Measurements from ENCODE around the gene TMEM42. TPM values are rescaled to one million over a fixed set of nuclear protein-coding genes. Genes with fewer than 3 reads are reported as not detected.

The TMEM42 gene
- total and polyA plus RNA-seq, 2 of the 13 experiments (the other 11 are each of a cell fraction or from before 2014, with no cell fraction given): 5.5 to 24.5 TPM

DNA sequence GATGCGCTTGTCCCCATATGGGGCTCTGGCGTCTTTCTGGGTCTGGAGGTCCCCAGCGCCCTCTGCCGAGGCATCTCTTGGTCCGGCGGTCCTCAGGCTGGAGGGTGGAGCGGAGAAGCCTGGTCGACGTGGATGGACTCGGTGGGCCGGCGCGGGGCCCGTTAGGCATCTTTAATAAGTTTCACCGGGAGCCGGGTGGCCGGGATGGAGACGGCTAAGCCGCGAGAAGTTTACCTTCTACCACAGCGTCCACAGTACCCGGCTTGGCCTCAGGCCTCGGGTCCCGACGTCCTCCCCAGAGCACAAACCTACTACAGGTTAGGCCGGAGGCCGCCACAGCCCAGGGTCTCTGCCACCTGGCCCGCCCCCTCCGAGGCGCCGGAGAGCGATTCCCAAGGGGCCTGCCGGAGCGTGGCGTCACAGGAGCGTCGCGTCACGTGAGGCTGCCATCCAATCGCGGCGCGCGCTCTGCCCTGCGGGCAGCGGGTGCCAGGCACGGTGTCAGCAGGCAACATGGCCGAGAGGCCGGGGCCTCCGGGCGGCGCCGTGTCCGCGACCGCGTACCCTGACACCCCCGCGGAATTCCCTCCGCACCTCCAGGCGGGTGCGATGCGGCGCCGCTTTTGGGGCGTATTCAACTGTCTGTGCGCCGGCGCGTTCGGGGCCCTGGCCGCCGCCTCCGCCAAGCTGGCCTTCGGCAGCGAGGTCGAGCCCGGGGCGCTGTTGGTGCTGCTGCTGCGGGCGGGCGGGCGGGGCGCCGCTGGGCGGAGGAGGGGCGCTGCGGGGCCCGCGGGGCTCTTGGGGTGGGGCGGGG, at the start of gene TMEM42 (continued):
- TF ChIP-seq, protein P1, sequence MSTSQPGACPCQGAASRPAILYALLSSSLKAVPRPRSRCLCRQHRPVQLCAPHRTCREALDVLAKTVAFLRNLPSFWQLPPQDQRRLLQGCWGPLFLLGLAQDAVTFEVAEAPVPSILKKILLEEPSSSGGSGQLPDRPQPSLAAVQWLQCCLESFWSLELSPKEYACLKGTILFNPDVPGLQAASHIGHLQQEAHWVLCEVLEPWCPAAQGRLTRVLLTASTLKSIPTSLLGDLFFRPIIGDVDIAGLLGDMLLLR (CRISPR knock-in tag; IDR thresholded peaks at IDR 0.05): peak; percentile 57; the same call in 1 of the 2 replicates
- TF ChIP-seq ZNF256 (CRISPR knock-in tag; conservative IDR thresholded peaks at IDR 0.05) (no peak), ZNF615 (CRISPR knock-in tag; IDR thresholded peaks at IDR 0.05; ENCODE audit: borderline replicate concordance) (0 out of 2 replicates have a peak, but pooled peaks have one; percentile 17), ZNF552 (CRISPR knock-in tag; IDR thresholded peaks at IDR 0.05; ENCODE audit: borderline replicate concordance) (no peak), MAFG (CRISPR knock-in tag; IDR thresholded peaks at IDR 0.05) (no peak), MTF2 (CRISPR knock-in tag; IDR thresholded peaks at IDR 0.05; ENCODE audit: borderline replicate concordance) (no peak), ZNF572 (CRISPR knock-in tag; IDR thresholded peaks at IDR 0.05) (peak; percentile 46; the same call in 1 of the 2 replicates), MAFF (IDR thresholded peaks at IDR 0.05; ENCODE audit: low read depth, low read length) (no peak), ZBTB20 (CRISPR knock-in tag; IDR thresholded peaks at IDR 0.05; ENCODE audit: borderline replicate concordance, low read depth) (peak; percentile 35; the same call in 1 of the 2 replicates), PCBP1 (IDR thresholded peaks at IDR 0.05; ENCODE audit: borderline replicate concordance, low read depth, low read length) (no peak), ZNF17 (CRISPR knock-in tag; IDR thresholded peaks at IDR 0.05) (0 out of 2 replicates have a peak, but pooled peaks have one; percentile 48), ZNF547 (CRISPR knock-in tag; IDR thresholded peaks at IDR 0.05) (0 out of 2 replicates have a peak, but pooled peaks have one; percentile 59)
- TF ChIP-seq, protein P2, sequence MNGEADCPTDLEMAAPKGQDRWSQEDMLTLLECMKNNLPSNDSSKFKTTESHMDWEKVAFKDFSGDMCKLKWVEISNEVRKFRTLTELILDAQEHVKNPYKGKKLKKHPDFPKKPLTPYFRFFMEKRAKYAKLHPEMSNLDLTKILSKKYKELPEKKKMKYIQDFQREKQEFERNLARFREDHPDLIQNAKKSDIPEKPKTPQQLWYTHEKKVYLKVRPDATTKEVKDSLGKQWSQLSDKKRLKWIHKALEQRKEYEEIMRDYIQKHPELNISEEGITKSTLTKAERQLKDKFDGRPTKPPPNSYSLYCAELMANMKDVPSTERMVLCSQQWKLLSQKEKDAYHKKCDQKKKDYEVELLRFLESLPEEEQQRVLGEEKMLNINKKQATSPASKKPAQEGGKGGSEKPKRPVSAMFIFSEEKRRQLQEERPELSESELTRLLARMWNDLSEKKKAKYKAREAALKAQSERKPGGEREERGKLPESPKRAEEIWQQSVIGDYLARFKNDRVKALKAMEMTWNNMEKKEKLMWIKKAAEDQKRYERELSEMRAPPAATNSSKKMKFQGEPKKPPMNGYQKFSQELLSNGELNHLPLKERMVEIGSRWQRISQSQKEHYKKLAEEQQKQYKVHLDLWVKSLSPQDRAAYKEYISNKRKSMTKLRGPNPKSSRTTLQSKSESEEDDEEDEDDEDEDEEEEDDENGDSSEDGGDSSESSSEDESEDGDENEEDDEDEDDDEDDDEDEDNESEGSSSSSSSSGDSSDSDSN (CRISPR knock-in tag; IDR thresholded peaks at IDR 0.05): peak; percentile 65
- TF ChIP-seq, protein P3, sequence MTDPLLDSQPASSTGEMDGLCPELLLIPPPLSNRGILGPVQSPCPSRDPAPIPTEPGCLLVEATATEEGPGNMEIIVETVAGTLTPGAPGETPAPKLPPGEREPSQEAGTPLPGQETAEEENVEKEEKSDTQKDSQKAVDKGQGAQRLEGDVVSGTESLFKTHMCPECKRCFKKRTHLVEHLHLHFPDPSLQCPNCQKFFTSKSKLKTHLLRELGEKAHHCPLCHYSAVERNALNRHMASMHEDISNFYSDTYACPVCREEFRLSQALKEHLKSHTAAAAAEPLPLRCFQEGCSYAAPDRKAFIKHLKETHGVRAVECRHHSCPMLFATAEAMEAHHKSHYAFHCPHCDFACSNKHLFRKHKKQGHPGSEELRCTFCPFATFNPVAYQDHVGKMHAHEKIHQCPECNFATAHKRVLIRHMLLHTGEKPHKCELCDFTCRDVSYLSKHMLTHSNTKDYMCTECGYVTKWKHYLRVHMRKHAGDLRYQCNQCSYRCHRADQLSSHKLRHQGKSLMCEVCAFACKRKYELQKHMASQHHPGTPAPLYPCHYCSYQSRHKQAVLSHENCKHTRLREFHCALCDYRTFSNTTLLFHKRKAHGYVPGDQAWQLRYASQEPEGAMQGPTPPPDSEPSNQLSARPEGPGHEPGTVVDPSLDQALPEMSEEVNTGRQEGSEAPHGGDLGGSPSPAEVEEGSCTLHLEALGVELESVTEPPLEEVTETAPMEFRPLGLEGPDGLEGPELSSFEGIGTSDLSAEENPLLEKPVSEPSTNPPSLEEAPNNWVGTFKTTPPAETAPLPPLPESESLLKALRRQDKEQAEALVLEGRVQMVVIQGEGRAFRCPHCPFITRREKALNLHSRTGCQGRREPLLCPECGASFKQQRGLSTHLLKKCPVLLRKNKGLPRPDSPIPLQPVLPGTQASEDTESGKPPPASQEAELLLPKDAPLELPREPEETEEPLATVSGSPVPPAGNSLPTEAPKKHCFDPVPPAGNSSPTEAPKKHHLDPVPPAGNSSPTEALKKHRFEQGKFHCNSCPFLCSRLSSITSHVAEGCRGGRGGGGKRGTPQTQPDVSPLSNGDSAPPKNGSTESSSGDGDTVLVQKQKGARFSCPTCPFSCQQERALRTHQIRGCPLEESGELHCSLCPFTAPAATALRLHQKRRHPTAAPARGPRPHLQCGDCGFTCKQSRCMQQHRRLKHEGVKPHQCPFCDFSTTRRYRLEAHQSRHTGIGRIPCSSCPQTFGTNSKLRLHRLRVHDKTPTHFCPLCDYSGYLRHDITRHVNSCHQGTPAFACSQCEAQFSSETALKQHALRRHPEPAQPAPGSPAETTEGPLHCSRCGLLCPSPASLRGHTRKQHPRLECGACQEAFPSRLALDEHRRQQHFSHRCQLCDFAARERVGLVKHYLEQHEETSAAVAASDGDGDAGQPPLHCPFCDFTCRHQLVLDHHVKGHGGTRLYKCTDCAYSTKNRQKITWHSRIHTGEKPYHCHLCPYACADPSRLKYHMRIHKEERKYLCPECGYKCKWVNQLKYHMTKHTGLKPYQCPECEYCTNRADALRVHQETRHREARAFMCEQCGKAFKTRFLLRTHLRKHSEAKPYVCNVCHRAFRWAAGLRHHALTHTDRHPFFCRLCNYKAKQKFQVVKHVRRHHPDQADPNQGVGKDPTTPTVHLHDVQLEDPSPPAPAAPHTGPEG (CRISPR knock-in tag; IDR thresholded peaks at IDR 0.05): peak; percentile 62; the same call in 1 of the 2 replicates
